Cardiac fibroblast (primary cell): ENCODE results near the gene ZNF526.

Experiments
- DNase-seq, 2 donors: peaks; one replicate each; pipeline versions ENCODE4 v3.0.0 to v3.0.0-alpha.2; 2010; ENCODE audit warnings: low read depth in 2 of 2
- H3K4me3 ChIP-seq, 2 donors: replicated peaks in 1 of 2; 1 replicate in 1 of 2; 2 replicates in 1 of 2; pipeline ENCODE4 v1.5.1; 2011; ENCODE audit warnings: low read depth in 2 of 2, low read length in 2 of 2, mild to moderate bottlenecking in 2 of 2, moderate library complexity in 1 of 2
- CTCF ChIP-seq: IDR thresholded peaks from one replicate; pipeline ENCODE4 v1.5.1; 2011; ENCODE audit warnings: low read depth, mild to moderate bottlenecking, low read length, inconsistent platforms

Gene ZNF526

GRCh38 chr19:42185277-42185676 lies 34.8 kb upstream of the ZNF526 start:
- peak; percentile 18 to 32 for DNase-seq
- TF ChIP-seq CTCF: no peak
- no peak overlapping the region for H3K4me3 ChIP-seq

GRCh38 chr19:42188665-42189064 lies 31.4 kb upstream of the ZNF526 start:
- TF ChIP-seq CTCF: no peak
- H3K4me3 ChIP-seq: no peak overlapping the region
- no peak for DNase-seq

GRCh38 chr19:42189133-42189532 lies 31.0 kb upstream of the ZNF526 start:
- TF ChIP-seq CTCF: no peak
- H3K4me3 ChIP-seq: no peak overlapping the region
- no peak for DNase-seq

GRCh38 chr19:42191330-42191729 lies 28.8 kb upstream of the ZNF526 start:
- H3K4me3 ChIP-seq: no peak overlapping the region
- DNase-seq: no peak
- no peak for TF ChIP-seq CTCF

- no peak for TF ChIP-seq CTCF
- DNase-seq: peak; percentile 34 to 71
- H3K4me3 ChIP-seq: no peak overlapping the region
Measured at GRCh38 chr19:42191855-42192254, 28.3 kb upstream of the ZNF526 start.

GRCh38 chr19:42193294-42193693 lies 26.8 kb upstream of the ZNF526 start:
- no peak for DNase-seq
- no peak for TF ChIP-seq CTCF
- H3K4me3 ChIP-seq: no peak overlapping the region

- no peak overlapping the region for H3K4me3 ChIP-seq
- no peak for TF ChIP-seq CTCF
- peak; percentile 53 to 84 for DNase-seq
Measured at GRCh38 chr19:42193706-42194105, 26.4 kb upstream of the ZNF526 start.
